Activated T-cell treated with anti-CD3 and anti-CD28 coated beads for 24 hours (primary cell): ENCODE measurements around the gene YARS1.

ENCODE experiments used
- DNase-seq: peaks from one replicate; pipeline ENCODE4 v3.0.0-alpha.2; 2020; ENCODE audit warnings: low read depth

The YARS1 gene

GRCh38 chr1:32779242-32779641 lies 37.9 kb downstream of the YARS1 start:
- no peak for DNase-seq

DNA sequence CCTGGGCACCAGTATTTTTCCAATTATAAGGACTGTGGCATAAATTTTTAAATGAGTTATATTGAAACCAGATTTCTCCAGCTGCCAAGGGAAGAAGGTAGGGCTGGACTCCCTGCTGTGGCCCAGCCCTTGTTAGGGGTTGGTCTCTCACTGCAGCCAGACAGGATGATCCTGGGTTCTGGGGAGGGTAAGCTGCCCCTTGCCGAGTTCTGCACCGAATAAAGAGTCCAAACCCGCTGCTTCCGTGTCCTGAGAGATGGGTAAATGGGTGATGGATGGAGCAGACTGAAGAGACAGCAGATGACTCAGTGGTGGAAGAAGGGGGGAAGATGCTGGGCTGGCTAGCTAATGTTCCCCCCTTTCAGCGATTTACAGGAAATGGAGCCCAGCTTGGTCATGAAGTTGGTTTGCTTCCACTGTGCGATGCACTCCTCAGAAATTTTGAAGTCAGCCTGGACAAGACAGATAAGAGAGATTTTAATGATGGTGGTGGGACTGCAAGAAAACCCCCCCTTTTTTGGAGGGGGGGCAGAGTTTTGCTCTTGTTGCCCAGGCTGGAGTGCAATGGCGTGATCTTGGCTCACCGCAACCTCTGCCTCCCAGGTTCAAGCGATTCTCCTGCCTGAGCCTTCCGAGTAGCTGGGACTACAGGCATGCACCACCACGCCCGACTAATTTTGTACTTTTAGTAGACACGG lies 41.4 kb downstream of the YARS1 start:
- DNase-seq, result no peak

- DNase-seq, result no peak
Measured at GRCh38 chr1:32774950-32775634, 42.1 kb downstream of the YARS1 start.

DNA sequence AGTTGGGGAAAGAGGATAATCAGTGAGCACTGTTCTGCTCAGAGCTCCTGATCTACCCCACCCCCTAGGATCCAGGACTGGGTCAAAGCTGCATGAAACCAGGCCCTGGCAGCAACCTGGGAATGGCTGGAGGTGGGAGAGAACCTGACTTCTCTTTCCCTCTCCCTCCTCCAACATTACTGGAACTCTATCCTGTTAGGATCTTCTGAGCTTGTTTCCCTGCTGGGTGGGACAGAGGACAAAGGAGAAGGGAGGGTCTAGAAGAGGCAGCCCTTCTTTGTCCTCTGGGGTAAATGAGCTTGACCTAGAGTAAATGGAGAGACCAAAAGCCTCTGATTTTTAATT lies 42.7 kb downstream of the YARS1 start:
- no peak for DNase-seq

GRCh38 chr1:32773764-32774463 lies 43.2 kb downstream of the YARS1 start:
- DNase-seq, result no peak

DNA sequence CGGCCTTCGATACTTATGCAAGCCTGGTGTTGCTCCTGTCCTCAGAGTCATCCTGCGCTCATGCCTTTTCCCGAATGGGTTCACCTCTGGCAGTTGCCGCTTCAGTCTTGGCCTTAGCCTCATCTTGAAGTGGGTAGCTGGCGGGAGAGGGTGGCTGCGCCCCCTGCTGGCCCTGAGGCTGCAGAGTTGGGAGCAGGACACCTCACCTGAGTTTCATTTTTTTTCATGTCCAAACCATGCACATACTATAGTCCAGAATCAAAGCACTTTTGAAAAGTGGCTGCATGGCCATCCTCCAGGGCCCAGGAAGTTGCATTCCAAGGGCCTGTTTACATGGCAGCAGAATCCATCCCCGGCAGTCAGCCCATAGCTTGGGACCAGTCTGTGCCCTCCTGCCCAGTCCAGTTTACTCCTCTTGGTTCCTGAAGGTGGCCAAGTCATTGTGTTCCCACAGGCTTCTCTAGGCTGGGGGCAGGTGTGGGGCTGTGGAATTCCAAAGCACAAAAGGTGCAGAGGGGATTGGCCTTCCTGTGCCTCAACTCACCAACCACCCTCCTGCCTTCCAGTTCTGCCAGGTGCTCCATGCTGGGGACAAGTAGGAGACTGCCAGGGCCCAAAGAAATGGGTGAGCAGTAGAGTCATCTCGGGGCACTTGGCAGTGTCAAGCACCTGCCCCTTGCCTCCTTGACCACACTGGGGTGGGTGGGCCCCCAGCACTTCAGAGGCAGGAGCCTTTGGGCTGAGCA lies 44.0 kb downstream of the YARS1 start:
- peak; percentile 61 for DNase-seq

DNA sequence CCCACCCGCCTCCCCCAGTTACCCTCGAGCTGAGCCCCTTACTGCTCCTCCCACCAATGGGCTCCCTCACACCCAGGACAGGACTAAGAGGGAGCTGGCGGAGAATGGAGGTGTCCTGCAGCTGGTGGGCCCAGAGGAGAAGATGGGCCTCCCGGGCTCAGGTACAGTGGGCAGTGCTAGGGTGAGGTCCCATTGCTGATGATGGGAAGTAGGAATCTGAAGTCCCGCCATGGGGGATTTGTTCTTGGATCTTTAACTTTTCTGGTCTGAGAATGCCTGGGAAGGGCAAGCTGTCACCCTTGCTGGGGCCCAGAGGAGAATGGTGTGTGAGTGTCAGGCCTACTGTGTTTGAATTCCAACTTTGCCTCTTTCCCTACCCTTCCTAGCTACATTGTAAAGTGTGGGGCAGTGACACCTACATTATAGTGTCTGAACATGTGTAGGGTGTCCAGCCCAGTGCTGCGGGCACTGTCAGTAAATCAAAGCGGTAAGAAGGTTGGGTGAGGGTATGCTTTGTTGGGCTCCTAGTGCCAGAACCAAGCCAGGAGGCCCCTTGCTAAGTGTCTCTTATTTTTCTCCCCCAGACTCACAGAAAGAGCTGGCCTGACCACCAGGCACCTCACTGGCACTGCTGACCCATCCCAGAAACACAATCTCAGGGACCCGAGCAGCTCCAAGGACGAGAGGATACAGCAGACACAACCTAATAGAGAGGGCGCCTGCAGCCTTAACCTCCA lies 44.7 kb downstream of the YARS1 start:
- no peak for DNase-seq

- no peak for DNase-seq
Measured at GRCh38 chr1:32771561-32772280, 45.4 kb downstream of the YARS1 start.

DNA sequence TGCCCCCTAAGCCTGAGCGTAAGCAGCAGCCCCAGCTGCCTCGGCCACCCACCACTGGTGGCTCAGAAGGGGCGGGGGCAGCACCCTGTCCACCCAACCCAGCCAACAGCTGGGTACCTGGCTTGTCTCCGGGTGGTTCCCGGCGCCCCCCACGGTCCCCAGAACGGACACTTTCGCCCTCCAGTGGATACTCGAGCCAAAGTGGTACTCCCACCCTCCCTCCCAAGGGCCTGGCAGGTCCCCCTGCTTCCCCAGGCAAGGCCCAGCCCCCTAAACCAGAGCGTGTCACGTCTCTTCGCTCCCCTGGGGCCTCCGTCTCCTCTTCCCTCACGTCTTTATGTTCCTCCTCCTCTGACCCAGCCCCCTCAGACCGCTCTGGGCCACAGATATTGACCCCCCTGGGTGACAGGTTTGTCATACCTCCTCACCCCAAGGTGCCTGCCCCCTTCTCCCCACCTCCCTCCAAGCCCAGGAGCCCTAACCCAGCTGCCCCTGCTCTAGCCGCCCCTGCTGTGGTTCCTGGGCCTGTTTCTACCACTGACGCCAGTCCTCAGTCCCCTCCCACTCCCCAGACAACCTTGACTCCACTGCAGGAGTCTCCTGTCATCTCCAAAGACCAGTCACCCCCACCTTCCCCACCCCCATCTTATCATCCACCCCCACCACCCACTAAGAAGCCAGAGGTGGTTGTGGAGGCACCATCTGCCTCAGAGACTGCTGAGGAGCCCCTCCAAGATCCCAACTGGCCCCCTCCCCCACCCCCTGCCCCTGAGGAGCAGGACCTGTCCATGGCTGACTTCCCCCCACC lies 46.2 kb downstream of the YARS1 start:
- DNase-seq, result no peak

DNA sequence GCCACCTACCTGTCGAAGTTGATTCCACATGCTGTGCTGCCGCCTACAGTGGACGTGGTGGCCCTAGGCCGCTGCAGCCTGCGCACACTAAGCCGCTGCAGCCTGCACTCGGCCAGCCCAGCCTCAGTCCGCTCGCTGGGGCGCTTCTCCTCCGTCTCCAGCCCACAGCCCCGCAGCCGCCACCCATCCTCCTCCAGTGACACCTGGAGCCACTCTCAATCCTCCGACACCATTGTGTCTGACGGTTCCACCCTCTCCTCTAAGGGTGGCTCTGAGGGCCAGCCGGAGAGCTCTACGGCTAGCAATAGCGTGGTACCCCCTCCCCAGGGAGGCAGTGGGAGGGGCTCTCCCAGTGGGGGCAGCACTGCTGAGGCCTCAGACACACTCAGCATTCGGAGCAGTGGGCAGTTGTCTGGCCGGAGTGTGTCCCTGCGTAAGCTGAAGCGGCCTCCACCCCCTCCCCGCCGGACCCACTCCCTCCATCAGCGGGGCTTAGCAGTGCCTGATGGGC lies 46.9 kb downstream of the YARS1 start:
- no peak for DNase-seq

DNA sequence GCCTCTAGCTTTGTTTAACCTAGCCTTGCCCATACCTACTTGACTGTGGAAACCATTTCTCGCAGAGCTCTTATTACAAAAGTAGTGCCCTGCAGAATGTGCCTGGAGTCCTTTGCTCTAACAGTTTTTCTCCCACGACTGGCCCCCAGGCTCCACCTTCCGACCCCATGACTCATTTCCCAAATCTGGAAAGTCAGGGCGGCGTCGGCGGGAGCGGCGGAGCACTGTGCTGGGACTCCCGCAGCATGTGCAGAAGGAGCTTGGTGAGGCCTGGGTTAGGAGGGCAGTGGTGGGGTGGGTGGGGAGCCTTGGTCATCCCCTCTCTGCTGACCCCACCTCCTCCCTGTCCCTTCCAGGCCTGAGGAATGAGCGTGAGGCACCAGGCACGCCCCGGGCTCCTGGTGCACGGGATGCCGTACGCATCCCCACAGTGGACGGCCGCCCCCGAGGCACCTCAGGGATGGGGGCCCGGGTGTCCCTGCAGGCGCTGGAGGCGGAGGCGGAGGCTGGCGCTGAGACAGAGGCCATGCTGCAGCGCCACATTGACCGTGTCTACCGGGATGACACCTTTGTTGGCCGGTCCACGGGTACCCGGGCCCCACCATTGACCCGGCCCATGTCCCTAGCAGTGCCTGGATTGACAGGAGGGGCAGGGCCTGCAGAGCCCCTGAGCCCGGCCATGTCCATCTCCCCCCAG lies 47.5 kb downstream of the YARS1 start:
- no peak for DNase-seq

DNA sequence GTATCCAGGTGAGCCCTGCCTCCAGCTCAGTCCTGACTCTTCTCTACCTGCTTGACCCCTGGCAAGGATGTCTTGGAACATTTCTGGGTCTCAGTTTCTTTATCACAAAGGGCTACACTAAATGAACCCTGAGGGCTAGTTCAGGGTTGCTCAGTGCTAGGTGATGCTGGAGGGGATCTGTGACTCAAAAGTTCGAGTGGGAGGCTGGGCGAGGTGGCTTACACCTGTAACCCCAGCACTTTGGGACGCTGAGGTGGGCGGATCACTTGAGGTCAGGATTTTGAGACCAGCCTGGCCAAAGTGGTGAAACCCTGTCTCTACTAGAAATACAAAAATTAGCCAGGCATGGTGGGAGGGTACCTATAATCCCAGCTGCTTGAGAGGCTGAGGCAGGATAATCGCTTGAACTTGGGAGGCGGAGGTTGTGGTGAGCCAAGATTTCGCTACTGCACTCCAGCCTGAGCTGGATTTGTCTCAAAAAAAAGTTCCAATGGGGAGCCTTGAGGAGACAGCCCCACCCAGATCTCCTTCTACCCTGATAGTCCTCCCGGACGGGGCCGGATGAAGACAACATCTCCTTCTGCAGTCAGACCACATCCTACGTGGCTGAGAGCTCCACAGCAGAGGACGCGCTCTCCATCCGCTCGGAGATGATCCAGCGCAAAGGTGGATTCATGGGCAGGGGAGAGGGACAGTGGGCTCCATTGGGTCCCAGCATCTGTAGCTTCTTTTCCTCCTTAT lies 48.9 kb downstream of the YARS1 start:
- no peak for DNase-seq

- DNase-seq, result no peak
Measured at GRCh38 chr1:32767641-32768040, 49.5 kb downstream of the YARS1 start.

GRCh38 chr1:32767156-32767555 lies 50.0 kb downstream of the YARS1 start:
- no peak for DNase-seq

- DNase-seq, result no peak
Measured at GRCh38 chr1:32766328-32766972, 50.7 kb downstream of the YARS1 start.

DNA sequence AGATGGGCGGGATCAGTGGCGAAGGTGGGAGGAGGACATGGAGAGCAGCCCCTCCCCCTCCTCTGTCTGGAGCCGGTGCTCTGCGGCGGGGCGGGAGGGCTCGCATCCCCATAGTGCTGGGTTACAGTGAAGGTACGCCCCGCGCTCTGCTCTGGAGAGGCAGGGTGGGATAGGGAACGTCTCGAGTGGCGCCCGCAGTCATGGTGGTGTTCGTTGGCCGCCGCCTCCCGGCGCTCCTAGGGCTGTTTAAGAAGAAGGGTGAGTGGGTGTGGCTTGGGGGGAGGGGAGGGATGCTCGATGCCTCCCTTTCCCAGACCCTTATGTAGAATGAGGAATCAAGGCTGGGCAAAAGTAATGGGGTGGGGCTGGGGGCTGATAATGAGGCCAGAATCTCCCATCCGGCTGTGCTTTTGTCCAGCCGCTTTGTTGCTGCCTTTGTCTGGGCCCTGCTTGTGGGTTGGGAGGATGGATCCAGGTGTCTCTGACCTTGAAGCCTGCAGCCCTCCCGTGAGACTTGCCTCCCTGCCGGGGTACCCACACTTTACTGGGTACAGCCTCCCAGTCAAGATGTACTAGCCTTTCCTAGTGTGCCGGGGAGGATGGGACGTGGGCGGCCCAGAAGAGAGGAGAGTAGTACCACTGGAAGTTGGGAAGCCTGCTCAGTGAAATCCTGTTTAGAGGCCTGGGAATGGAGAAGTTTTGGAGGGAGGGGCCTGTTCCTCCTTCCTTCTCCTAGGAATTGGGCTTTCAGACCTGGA lies 51.4 kb downstream of the YARS1 start:
- no peak for DNase-seq

GRCh38 chr1:32764826-32765569 lies 52.2 kb downstream of the YARS1 start:
- DNase-seq, result no peak
